H9 (cell line): ENCODE data around the gene MGAT5. TPM values are rescaled to one million over a fixed set of nuclear protein-coding genes. Genes with fewer than 3 reads are reported as not detected.

Experiments
- DNase-seq: peaks from one replicate; pipeline ENCODE4 v3.0.0-alpha.2; 2017
- H2AFZ ChIP-seq: one replicate; pipeline ENCODE4 v1.6.1; 2013; ENCODE audit warnings: mild to moderate bottlenecking, low read length, control low read depth, moderate library complexity
- H2AK5ac ChIP-seq: 2 replicates; pipeline ENCODE4 v1.6.1; 2013; ENCODE audit warnings: low read length, control low read depth, mixed read lengths; ENCODE audit not compliant: insufficient read length
- H2BK120ac ChIP-seq: one replicate; pipeline ENCODE4 v1.6.1; 2013; ENCODE audit warnings: low read depth, mild to moderate bottlenecking, low read length, control low read depth, inconsistent platforms; ENCODE audit not compliant: poor library complexity, severe bottlenecking
- H2BK12ac ChIP-seq: 2 replicates; pipeline ENCODE4 v1.6.1; 2013; ENCODE audit warnings: low read length, control low read depth, mixed read lengths, low read depth; ENCODE audit not compliant: insufficient read length
- H2BK15ac ChIP-seq: 2 replicates; pipeline ENCODE4 v1.6.1; 2013; ENCODE audit warnings: low read depth, low read length, control low read depth
- H2BK20ac ChIP-seq: one replicate; pipeline ENCODE4 v1.6.1; 2013; ENCODE audit warnings: low read depth, mild to moderate bottlenecking, low read length, control low read depth, inconsistent platforms; ENCODE audit not compliant: poor library complexity, severe bottlenecking
- H2BK5ac ChIP-seq: 2 replicates; pipeline ENCODE4 v1.6.1; 2013; ENCODE audit warnings: low read length, control low read depth, mixed read lengths; ENCODE audit not compliant: insufficient read length
- H3K14ac ChIP-seq: 2 replicates; pipeline ENCODE4 v1.6.1; 2013; ENCODE audit warnings: low read length, control low read depth; ENCODE audit not compliant: insufficient read depth
- H3K18ac ChIP-seq: 2 replicates; pipeline ENCODE4 v1.6.1; 2013; ENCODE audit warnings: low read depth, mild to moderate bottlenecking, mixed read lengths, low read length, control low read depth; ENCODE audit not compliant: insufficient read length
- H3K23ac ChIP-seq: 2 replicates; pipeline ENCODE4 v1.6.1; 2013; ENCODE audit warnings: low read length, control low read depth, mixed read lengths, low read depth; ENCODE audit not compliant: insufficient read length
- H3K23me2 ChIP-seq: 2 replicates; pipeline ENCODE4 v1.6.1; 2013; ENCODE audit warnings: low read depth, mild to moderate bottlenecking, mixed read lengths, low read length, control low read depth; ENCODE audit not compliant: insufficient read length, poor library complexity, severe bottlenecking
- H3K27ac ChIP-seq: 2 replicates; pipeline ENCODE4 v1.5.1; 2013; ENCODE audit warnings: low read length, control low read depth, mixed read lengths, low read depth; ENCODE audit not compliant: insufficient read length
- H3K27me3 ChIP-seq: 2 replicates; pipeline ENCODE4 v1.6.1; 2013; ENCODE audit warnings: low read length, control low read depth, inconsistent platforms; ENCODE audit not compliant: insufficient read depth
- H3K4ac ChIP-seq: 2 replicates; pipeline ENCODE4 v1.6.1; 2013; ENCODE audit warnings: low read depth, mild to moderate bottlenecking, control low read depth, inconsistent platforms, low read length, moderate library complexity
- H3K4me1 ChIP-seq: 2 replicates; pipeline ENCODE4 v1.6.1; 2013; ENCODE audit warnings: low read length, control low read depth, inconsistent platforms; ENCODE audit not compliant: insufficient read depth
- H3K4me2 ChIP-seq: 2 replicates; pipeline ENCODE4 v1.6.1; 2013; ENCODE audit warnings: low read length, control low read depth, mixed read lengths; ENCODE audit not compliant: insufficient read length, insufficient read depth
- H3K56ac ChIP-seq: 2 replicates; pipeline ENCODE4 v1.6.1; 2013; ENCODE audit warnings: low read depth, mild to moderate bottlenecking, mixed read lengths, low read length, control low read depth; ENCODE audit not compliant: insufficient read length
- H3K79me1 ChIP-seq: 2 replicates; pipeline ENCODE4 v1.6.1; 2013; ENCODE audit warnings: low read depth, mild to moderate bottlenecking, moderate library complexity, low read length, control low read depth, inconsistent platforms; ENCODE audit not compliant: insufficient read depth, poor library complexity, severe bottlenecking
- H3K79me2 ChIP-seq: 2 replicates; pipeline ENCODE4 v1.6.1; 2013; ENCODE audit warnings: low read length, control low read depth, inconsistent platforms; ENCODE audit not compliant: insufficient read depth
- H3K9ac ChIP-seq: 2 replicates; pipeline ENCODE4 v1.6.1; 2013; ENCODE audit warnings: low read length, control low read depth, mixed read lengths; ENCODE audit not compliant: insufficient read length; ENCODE audit errors: extremely low read depth
- H3K9me3 ChIP-seq: one replicate; pipeline ENCODE4 v1.6.1; 2013; ENCODE audit warnings: low read depth, low read length, inconsistent platforms; ENCODE audit not compliant: control insufficient read depth
- H3T11ph ChIP-seq: one replicate; pipeline ENCODE4 v1.6.1; 2013; ENCODE audit warnings: mild to moderate bottlenecking, low read length, control low read depth, inconsistent platforms
- H4K20me1 ChIP-seq: one replicate; pipeline ENCODE4 v1.6.1; 2013; ENCODE audit not compliant: control insufficient read depth, insufficient read length, insufficient read depth
- H4K5ac ChIP-seq: 2 replicates; pipeline ENCODE4 v1.6.1; 2013; ENCODE audit warnings: low read depth, mild to moderate bottlenecking, mixed read lengths, low read length, control low read depth; ENCODE audit not compliant: insufficient read length
- H4K8ac ChIP-seq: replicated peaks from 2 replicates; pipeline ENCODE4 v1.6.1; 2013; ENCODE audit warnings: low read length, control low read depth, mixed read lengths, low read depth; ENCODE audit not compliant: insufficient read length
- H4K91ac ChIP-seq: 2 replicates; pipeline ENCODE4 v1.6.1; 2013; ENCODE audit warnings: low read depth, mild to moderate bottlenecking, moderate library complexity, mixed read lengths, low read length, control low read depth; ENCODE audit not compliant: insufficient read length
- H3K27ac Mint-ChIP-seq, 3 experiments: 2 replicates in 2 of 3; 3 replicates in 1 of 3; pipeline ENCODE4 v1.8.0; 2020 to 2021; ENCODE audit warnings: mixed read lengths in 3 of 3, mild to moderate bottlenecking in 1 of 3, moderate library complexity in 1 of 3
- H3K27me3 Mint-ChIP-seq: 2 replicates; pipeline ENCODE4 v1.8.0; 2021; ENCODE audit warnings: low read depth, mild to moderate bottlenecking, moderate library complexity, mixed read lengths
- H3K36me3 Mint-ChIP-seq, 3 experiments: 2 replicates in 2 of 3; 3 replicates in 1 of 3; pipeline ENCODE4 v1.8.0; 2020 to 2021; ENCODE audit warnings: low read depth in 3 of 3, mixed read lengths in 3 of 3; ENCODE audit not compliant: insufficient read depth in 1 of 3
- H3K4me1 Mint-ChIP-seq, 2 experiments: 2 replicates each; pipeline ENCODE4 v1.8.0; 2020; ENCODE audit warnings: mixed read lengths in 2 of 2
- H3K4me3 Mint-ChIP-seq, 2 experiments: 2 replicates in 1 of 2; 3 replicates in 1 of 2; pipeline ENCODE4 v1.8.0; 2020 to 2021; ENCODE audit warnings: mild to moderate bottlenecking in 2 of 2, mixed read lengths in 2 of 2, moderate library complexity in 1 of 2
- H3K9me3 Mint-ChIP-seq, 2 experiments: 2 replicates in 1 of 2; 3 replicates in 1 of 2; pipeline ENCODE4 v1.8.0; 2020; ENCODE audit warnings: mild to moderate bottlenecking in 2 of 2, mixed read lengths in 2 of 2, moderate library complexity in 1 of 2
- CTCF ChIP-seq: fragments of 200-600 bp; sonication (generic); conservative IDR thresholded peaks from 3 replicates; pipeline ENCODE4 v1.8.0; 2021; ENCODE audit warnings: antibody characterized with exemption, mild to moderate bottlenecking
- WGBS: extraction: QIAGEN DNeasy Blood & Tissue Kit; methylation state at CpG from one replicate; pipeline ENCODE4 v1.1.7; 2013; ENCODE audit warnings: missing lambda C conversion rate, low lambda C conversion rate, mixed read lengths; ENCODE audit not compliant: insufficient read length; ENCODE audit errors: extremely low coverage; 5-methylcytosine and 5-hydroxymethylcytosine counted together
- total RNA-seq: library from RNA; stranded (reverse); gene quantifications from 2 replicates; pipeline ENCODE4 v1.2.1, GENCODE V29; 2021

MGAT5 gene
- total RNA-seq, 1 experiment from 2014 or later = 25.7 TPM

- Histone ChIP-seq H3K9me3 (no peaks in the 10 kb centered on the region), H3K23ac (no peak overlapping the region), H2BK120ac (no peak overlapping the region), H3K4ac (no peak overlapping the region), H2BK5ac (no peak overlapping the region), H4K8ac (no peak overlapping the region), H3K14ac (no peak overlapping the region), H2AFZ (no peak overlapping the region), H4K20me1 (no peaks in the 10 kb centered on the region), H3K56ac (no peak overlapping the region), H2AK5ac (no peak overlapping the region), H2BK20ac (no peak overlapping the region), H3K9ac (no peak overlapping the region), H3K27ac (no peak overlapping the region), H3K4me2 (no peak overlapping the region), H3K79me1 (no peaks in the 10 kb centered on the region), H2BK12ac (no peak overlapping the region), H3K27me3 (no peaks in the 10 kb centered on the region), H4K91ac (no peak overlapping the region), H3K79me2 (no peaks in the 10 kb centered on the region), H3K18ac (no peak overlapping the region), H4K5ac (no peak overlapping the region), H2BK15ac (no peak overlapping the region), H3T11ph (no peak overlapping the region), H3K4me1 (no peaks in the 10 kb centered on the region), H3K23me2 (no peaks in the 10 kb centered on the region)
- no peaks in the 10 kb centered on the region; a peak in 2 of 7 replicates for H3K36me3 Mint-ChIP-seq
- no peak for TF ChIP-seq CTCF
- DNase-seq = no peak
- no peaks in the 10 kb centered on the region for H3K27me3 Mint-ChIP-seq
- no peak overlapping the region for H3K27ac Mint-ChIP-seq
- WGBS = no CpG with 5 or more reads among the region's 2 CpGs
- H3K4me3 Mint-ChIP-seq = no peak overlapping the region
- no peaks in the 10 kb centered on the region for H3K4me1 Mint-ChIP-seq
- H3K9me3 Mint-ChIP-seq = no peaks in the 10 kb centered on the region
Measured at GRCh38 chr2:134385195-134385594, 131.3 kb downstream of the MGAT5 start.
